A549 treated with AZD2906 at 1 μM for 4 hours (cell line): ENCODE data around the gene LECT2. TPM values are rescaled to one million over a fixed set of nuclear protein-coding genes. Genes with fewer than 3 reads are reported as not detected.

Experiments
- total RNA-seq: library from RNA; stranded (reverse); fragments of 200-300 nt; extraction: Qiagen RNA extraction; gene quantifications from 5 replicates; pipeline ENCODE4 v1.2.3, GENCODE V29; 2022

The LECT2 gene
- not detected in 5 replicates for total RNA-seq

GRCh38 chr5:135954899-135955298 lies at the start of gene LECT2:
Gene LECT2 (minus strand): TSS chr5:135954983. CDS start chr5:135954833, 150 bp downstream.

Other genes with a start within 250 kb of the LECT2 start
- 0.11 to 0.41 TPM (median 0.24 TPM) in 5 replicates for gene SLC25A48, start 120.3 kb downstream of the LECT2 start, total RNA-seq
- gene IL9, start 59.1 kb downstream of the LECT2 start, total RNA-seq = not detected in 5 replicates
- 1,379 to 2,010 TPM (median 1,737 TPM) in 5 replicates for gene TGFBI, start 74.0 kb upstream of the LECT2 start, total RNA-seq
- 20.9 to 29.6 TPM (median 27.3 TPM) in 5 replicates for gene SMAD5, start 177.9 kb upstream of the LECT2 start, total RNA-seq
- not detected in 5 replicates for gene SMIM32, start 238.2 kb upstream of the LECT2 start, total RNA-seq